SIG-M5 (cell line): ENCODE data around the gene COL12A1.

Source experiments
- DNase-seq: peaks from one replicate; lab custom pipeline; 2025; lab: John Stamatoyannopoulos, UW

COL12A1 gene

GRCh38 chr6:75176076-75176582 lies 29.7 kb downstream of the COL12A1 start:
- DNase-seq, result no peak

- no peak for DNase-seq
Measured at GRCh38 chr6:75171986-75172385, 33.9 kb downstream of the COL12A1 start.

GRCh38 chr6:75171567-75171966 lies 34.3 kb downstream of the COL12A1 start:
- DNase-seq, result no peak

- no peak for DNase-seq
Measured at GRCh38 chr6:75170691-75171560, 34.9 kb downstream of the COL12A1 start.

GRCh38 chr6:75169689-75170586 lies 35.9 kb downstream of the COL12A1 start:
- DNase-seq, result no peak

- DNase-seq, result no peak
Measured at GRCh38 chr6:75167851-75168250, 38.0 kb downstream of the COL12A1 start.

GRCh38 chr6:75167325-75167724 lies 38.5 kb downstream of the COL12A1 start:
- no peak for DNase-seq

GRCh38 chr6:75166773-75167172 lies 39.1 kb downstream of the COL12A1 start:
- no peak for DNase-seq

- no peak for DNase-seq
Measured at GRCh38 chr6:75166236-75166635, 39.6 kb downstream of the COL12A1 start.

GRCh38 chr6:75158176-75158575 lies 47.7 kb downstream of the COL12A1 start:
- DNase-seq, result no peak

GRCh38 chr6:75157336-75157735 lies 48.5 kb downstream of the COL12A1 start:
- no peak for DNase-seq

- no peak for DNase-seq
Measured at GRCh38 chr6:75156186-75156878, 49.5 kb downstream of the COL12A1 start.

- DNase-seq, result no peak
Measured at GRCh38 chr6:75155631-75156030, 50.2 kb downstream of the COL12A1 start.

- no peak for DNase-seq
Measured at GRCh38 chr6:75154973-75155372, 50.9 kb downstream of the COL12A1 start.

GRCh38 chr6:75150685-75151412 lies 55.0 kb downstream of the COL12A1 start:
- no peak for DNase-seq

GRCh38 chr6:75149696-75150095 lies 56.2 kb downstream of the COL12A1 start:
- no peak for DNase-seq

- DNase-seq, result no peak
Measured at GRCh38 chr6:75149240-75149639, 56.6 kb downstream of the COL12A1 start.

GRCh38 chr6:75147512-75147911 lies 58.3 kb downstream of the COL12A1 start:
- no peak for DNase-seq

GRCh38 chr6:75145976-75146375 lies 59.9 kb downstream of the COL12A1 start:
- no peak for DNase-seq

- no peak for DNase-seq
Measured at GRCh38 chr6:75145211-75145610, 60.6 kb downstream of the COL12A1 start.

GRCh38 chr6:75144386-75144785 lies 61.5 kb downstream of the COL12A1 start:
- no peak for DNase-seq
